Astrocyte of the hippocampus (primary cell): ENCODE measurements around the gene FNDC10.

Experiments
- DNase-seq: peaks from one replicate; pipeline ENCODE4 v3.0.0; 2011; ENCODE audit warnings: low read depth, low spot score

Gene FNDC10

DNA sequence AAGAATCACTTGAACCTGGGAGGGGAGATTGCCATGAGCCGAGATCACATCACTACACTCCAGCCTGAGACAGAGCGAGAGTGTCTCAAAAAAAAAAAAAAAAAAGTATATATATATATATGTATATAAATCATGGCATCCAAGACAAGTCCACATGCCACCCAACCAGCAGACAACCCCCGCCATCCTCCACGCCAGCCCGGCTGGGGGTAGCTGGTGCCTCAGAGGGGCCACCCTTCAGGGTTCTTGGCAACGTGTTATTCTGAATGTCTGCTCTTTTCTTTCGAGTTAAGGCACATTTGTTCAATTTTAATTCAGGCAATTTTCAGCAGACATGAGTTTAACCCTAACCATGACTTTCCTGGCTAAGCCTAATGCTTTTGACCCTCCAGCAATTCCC, 49.8 kb downstream of the FNDC10 start:
- no peak for DNase-seq

DNA sequence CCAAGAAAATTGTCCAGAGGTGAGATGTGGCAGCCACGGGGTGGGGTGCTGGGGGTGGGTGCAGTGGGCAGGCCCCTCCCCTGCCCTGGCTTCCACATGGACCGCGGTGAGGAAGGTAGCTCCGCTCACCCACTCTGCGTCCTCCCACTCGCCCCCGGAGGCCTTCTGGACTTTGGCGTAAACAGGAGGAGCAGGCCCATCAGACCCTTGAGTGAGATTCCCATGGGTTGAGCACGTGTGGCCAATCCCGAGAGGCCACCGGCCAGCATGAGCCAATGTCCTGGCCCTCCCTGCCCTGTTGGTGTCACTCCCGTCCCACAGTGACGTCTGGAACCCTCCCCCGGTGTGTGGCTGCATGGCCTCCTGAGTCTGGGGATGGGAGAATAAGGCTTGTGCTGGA, 51.3 kb downstream of the FNDC10 start:
- no peak for DNase-seq
